IMR-90 (cell line): ENCODE results near the gene SCYL3. TPM values are rescaled to one million over a fixed set of nuclear protein-coding genes. Genes with fewer than 3 reads are reported as not detected.

ENCODE experiments used
- ATAC-seq: fragments of 200-7000 bp; cut with Tn5 transposase; 2 replicates; pipeline ENCODE4 v1.9.1; 2020; ENCODE audit warnings: low read depth, mild to moderate bottlenecking, moderate library complexity
- BruUV-seq: library from RNA; stranded (reverse); fragments of 400-500 nt; replicated peaks from 2 replicates; lab custom pipeline; 2021; lab: Mats Ljungman, UMichigan
- CTCF ChIA-PET: fragments of 300-600 bp; formaldehyde crosslinking; extraction: SDS; loops from one replicate; lab custom pipeline; 2021; ENCODE audit warnings: antibody characterized with exemption; lab: Yijun Ruan, JAX
- POLR2A ChIA-PET: fragments of 300-600 bp; sonication (Branson Sonifier 250); formaldehyde crosslinking; loops from one replicate; lab custom pipeline; 2022; ENCODE audit warnings: antibody characterized with exemption; ENCODE audit not compliant: unreplicated experiment; lab: Charles Lee
- DNase-seq: peaks from one replicate; pipeline ENCODE4 v3.0.0; 2013
- H2AFZ ChIP-seq: replicated peaks from 2 replicates; pipeline ENCODE3; 2013; ENCODE audit warnings: low read length, mild to moderate bottlenecking; ENCODE audit not compliant: poor library complexity
- H2AK5ac ChIP-seq: 2 replicates; pipeline ENCODE4 v1.6.1; 2013; ENCODE audit warnings: low read depth, low read length, inconsistent platforms
- H2AK9ac ChIP-seq: replicated peaks from 2 replicates; pipeline ENCODE3; 2013; ENCODE audit warnings: mild to moderate bottlenecking, low read depth, low read length, moderate library complexity; ENCODE audit not compliant: poor library complexity
- H2BK120ac ChIP-seq: 2 replicates; pipeline ENCODE4 v1.6.1; 2013; ENCODE audit warnings: low read depth, low read length, inconsistent platforms
- H2BK15ac ChIP-seq: 3 replicates; pipeline ENCODE4 v1.6.1; 2013; ENCODE audit warnings: low read depth, low read length, inconsistent platforms
- H2BK20ac ChIP-seq: 2 replicates; pipeline ENCODE4 v1.6.1; 2013; ENCODE audit warnings: low read depth, mild to moderate bottlenecking, inconsistent platforms, low read length, moderate library complexity
- H2BK5ac ChIP-seq: 2 replicates; pipeline ENCODE4 v1.6.1; 2013; ENCODE audit warnings: mild to moderate bottlenecking, low read depth, low read length, inconsistent platforms; ENCODE audit not compliant: poor library complexity, severe bottlenecking
- H3K14ac ChIP-seq: replicated peaks from 2 replicates; pipeline ENCODE4 v1.6.1; 2013; ENCODE audit warnings: low read depth, low read length, inconsistent platforms
- H3K18ac ChIP-seq: 2 replicates; pipeline ENCODE4 v1.6.1; 2013; ENCODE audit warnings: low read depth, low read length, control low read depth
- H3K23ac ChIP-seq: 2 replicates; pipeline ENCODE4 v1.6.1; 2013; ENCODE audit warnings: low read depth, low read length, inconsistent platforms
- H3K27ac ChIP-seq: 2 replicates; pipeline ENCODE4 v1.5.1; 2013; ENCODE audit warnings: mild to moderate bottlenecking, control low read depth, low read length; ENCODE audit not compliant: insufficient read depth
- H3K27me3 ChIP-seq: 2 replicates; pipeline ENCODE4 v1.6.1; 2013; ENCODE audit warnings: low read length; ENCODE audit not compliant: control insufficient read depth, insufficient read depth
- H3K36me3 ChIP-seq: 2 replicates; pipeline ENCODE4 v1.6.1; 2013; ENCODE audit warnings: low read length, mixed read lengths; ENCODE audit not compliant: control insufficient read depth, insufficient read depth
- H3K4ac ChIP-seq: 2 replicates; pipeline ENCODE4 v1.6.1; 2013; ENCODE audit warnings: low read depth, low read length, inconsistent platforms
- H3K4me1 ChIP-seq: 2 replicates; pipeline ENCODE4 v1.6.1; 2013; ENCODE audit warnings: low read length, mixed read lengths; ENCODE audit not compliant: control insufficient read depth, insufficient read depth
- H3K4me2 ChIP-seq: 2 replicates; pipeline ENCODE4 v1.6.1; 2013; ENCODE audit warnings: low read depth, mild to moderate bottlenecking, control low read depth, low read length, moderate library complexity
- H3K4me3 ChIP-seq: 2 replicates; pipeline ENCODE4 v1.5.1; 2013; ENCODE audit warnings: low read depth, mild to moderate bottlenecking, control low read depth, low read length, moderate library complexity; ENCODE audit not compliant: insufficient read depth
- H3K56ac ChIP-seq: 2 replicates; pipeline ENCODE4 v1.6.1; 2013; ENCODE audit warnings: low read length, inconsistent platforms; ENCODE audit not compliant: insufficient read depth; ENCODE audit errors: extremely low read depth
- H3K79me1 ChIP-seq, 2 experiments: 2 replicates each; pipeline ENCODE4 v1.6.1; 2013; ENCODE audit warnings: low read length in 2 of 2, inconsistent platforms in 1 of 2, low read depth in 1 of 2
- H3K9ac ChIP-seq: 2 replicates; pipeline ENCODE4 v1.6.1; 2013; ENCODE audit warnings: low read depth, low read length, control low read depth
- H3K9me1 ChIP-seq: 2 replicates; pipeline ENCODE4 v1.6.1; 2013; ENCODE audit warnings: low read length, inconsistent platforms; ENCODE audit not compliant: insufficient read depth
- H3K9me3 ChIP-seq: 2 replicates; pipeline ENCODE4 v1.6.1; 2013; ENCODE audit warnings: low read length; ENCODE audit not compliant: control insufficient read depth, insufficient read depth
- H4K20me1 ChIP-seq: 2 replicates; pipeline ENCODE4 v1.6.1; 2013; ENCODE audit warnings: low read length, inconsistent platforms; ENCODE audit not compliant: insufficient read depth
- H4K5ac ChIP-seq: 2 replicates; pipeline ENCODE4 v1.6.1; 2013; ENCODE audit warnings: mild to moderate bottlenecking, low read depth, low read length, control low read depth
- H4K8ac ChIP-seq, 2 experiments: 2 replicates each; pipeline ENCODE4 v1.6.1; 2013; ENCODE audit warnings: low read depth in 2 of 2, low read length in 2 of 2, control low read depth in 1 of 2, inconsistent platforms in 1 of 2
- H4K91ac ChIP-seq: 2 replicates; pipeline ENCODE4 v1.6.1; 2013; ENCODE audit warnings: low read depth, low read length, inconsistent platforms; ENCODE audit not compliant: insufficient read depth
- BHLHE40 ChIP-seq: fragments of 150-350 bp; IDR thresholded peaks from 2 replicates; pipeline ENCODE4 v1.6.1; 2016; ENCODE audit warnings: mild to moderate bottlenecking, low read depth, low read length
- CEBPB ChIP-seq: IDR thresholded peaks from 2 replicates; pipeline ENCODE4 v1.6.1; 2012; ENCODE audit warnings: low read depth, low read length, improper control_type of control experiment
- CHD1 ChIP-seq: IDR thresholded peaks from 2 replicates; pipeline ENCODE4 v1.6.1; 2012; ENCODE audit warnings: low read depth, low read length, improper control_type of control experiment
- CTCF ChIP-seq: conservative IDR thresholded peaks from 2 replicates; pipeline ENCODE4 v1.5.1; 2012; ENCODE audit warnings: mild to moderate bottlenecking, low read depth, low read length, improper control_type of control experiment
- ELK1 ChIP-seq: fragments of 150-350 bp; IDR thresholded peaks from 2 replicates; pipeline ENCODE4 v1.6.1; 2016; ENCODE audit warnings: low read depth, mild to moderate bottlenecking, low read length, moderate library complexity, borderline replicate concordance
- FOS ChIP-seq: fragments of 150-350 bp; IDR thresholded peaks from 2 replicates; pipeline ENCODE4 v1.6.1; 2016; ENCODE audit warnings: low read depth, low read length
- MAFK ChIP-seq: IDR thresholded peaks from 2 replicates; pipeline ENCODE4 v1.6.1; 2012; ENCODE audit warnings: low read depth, low read length, improper control_type of control experiment
- MAZ ChIP-seq: IDR thresholded peaks from 2 replicates; pipeline ENCODE4 v1.6.1; 2012; ENCODE audit warnings: low read depth, mild to moderate bottlenecking, low read length, improper control_type of control experiment, moderate library complexity, borderline replicate concordance
- MXI1 ChIP-seq: IDR thresholded peaks from 2 replicates; pipeline ENCODE4 v1.6.1; 2012; ENCODE audit warnings: low read depth, mild to moderate bottlenecking, low read length, moderate library complexity, borderline replicate concordance
- NFE2L2 ChIP-seq: fragments of 150-350 bp; IDR thresholded peaks from 2 replicates; pipeline ENCODE4 v1.6.1; 2016; ENCODE audit warnings: low read depth, mild to moderate bottlenecking, low read length
- POLR2A ChIP-seq: IDR thresholded peaks from 2 replicates; pipeline ENCODE4 v1.6.1; 2012; ENCODE audit warnings: mild to moderate bottlenecking, low read depth, low read length
- RAD21 ChIP-seq: IDR thresholded peaks from 2 replicates; pipeline ENCODE4 v1.6.1; 2012; ENCODE audit warnings: low read length, improper control_type of control experiment
- RCOR1 ChIP-seq: IDR thresholded peaks from 2 replicates; pipeline ENCODE4 v1.6.1; 2012; ENCODE audit warnings: mild to moderate bottlenecking, low read length, improper control_type of control experiment; ENCODE audit not compliant: insufficient replicate concordance
- RFX5 ChIP-seq: IDR thresholded peaks from 2 replicates; pipeline ENCODE4 v1.8.0; 2012; ENCODE audit warnings: low read depth, mild to moderate bottlenecking, low read length, moderate library complexity
- SMC3 ChIP-seq: fragments of 150-350 bp; IDR thresholded peaks from 2 replicates; pipeline ENCODE4 v1.6.1; 2016; ENCODE audit warnings: low read depth, mild to moderate bottlenecking, antibody characterized with exemption, low read length, moderate library complexity
- USF2 ChIP-seq: fragments of 150-350 bp; IDR thresholded peaks from 2 replicates; pipeline ENCODE4 v1.6.1; 2017; ENCODE audit warnings: mild to moderate bottlenecking, antibody characterized with exemption, low read length, low read depth
- WGBS, 2 experiments: methylation state at CpG; one replicate each; pipeline versions ENCODE4 v1.1.5 to v1.1.7; 2013; ENCODE audit warnings: missing lambda C conversion rate in 2 of 2; ENCODE audit not compliant: insufficient read length in 1 of 2; ENCODE audit errors: extremely low coverage in 2 of 2; 5-methylcytosine and 5-hydroxymethylcytosine counted together
- dilution Hi-C: fragments of 300-500 bp; cut with HindIII; formaldehyde crosslinking; loops from one replicate; pipeline ENCODE4 v1.14.3; 2018; ENCODE audit warnings: low sequenced_read_pairs; ENCODE audit not compliant: unreplicated experiment
- in situ Hi-C: fragments of 300-500 bp; cut with MboI; formaldehyde crosslinking; loops from 3 replicates; pipeline ENCODE4 v1.14.3; 2019; ENCODE audit warnings: low sequenced_read_pairs, inconsistent platforms, mixed read lengths
- intact Hi-C: fragments of 100-400 bp; cut with micrococcal nuclease; formaldehyde crosslinking; loops from 2 replicates; pipeline ENCODE4 v1.10.0; 2022
- polyA plus RNA-seq, 3 experiments: library from polyadenylated mRNA; depleted of rRNA; stranded (reverse); fragments of >200 nt; gene quantifications; 2 replicates each; pipeline ENCODE4 v1.2.3, GENCODE V29; 2012; ENCODE audit warnings: low replicate concordance in 1 of 3
- total RNA-seq: library from RNA; depleted of rRNA; stranded (reverse); fragments of >200 nt; gene quantifications from 2 replicates; pipeline ENCODE4 v1.2.3, GENCODE V29; 2012

SCYL3 gene
- total and polyA plus RNA-seq, 2 of the 4 experiments (the other 2 are of a cell fraction): 3.9 to 8.4 TPM

- Histone ChIP-seq H4K20me1 (no peaks in the 10 kb centered on the region), H3K56ac (no peak overlapping the region), H4K8ac (no peak overlapping the region), H2AFZ (no peak overlapping the region), H3K4ac (no peak overlapping the region), H3K9ac (no peak overlapping the region), H3K4me2 (no peak overlapping the region), H2AK5ac (no peak overlapping the region), H3K14ac (no peak overlapping the region), H3K36me3 (peaks cover 3% of the 10 kb centered on the region), H3K18ac (no peak overlapping the region), H3K9me3 (no peaks in the 10 kb centered on the region), H3K9me1 (peaks cover 2% of the 10 kb centered on the region; the same call in 1 of the 2 replicates), H3K23ac (no peak overlapping the region), H2AK9ac (no peak overlapping the region), H2BK5ac (no peak overlapping the region), H2BK15ac (no peak overlapping the region), H2BK20ac (no peak overlapping the region), H2BK120ac (no peak overlapping the region), H4K5ac (no peak overlapping the region), H3K4me1 (no peaks in the 10 kb centered on the region), H3K79me1 (peaks cover 3 to 4% of the 10 kb centered on the region in 2 experiments; a peak in 1 of 4 replicates), H3K4me3 (no peak overlapping the region), H3K27me3 (no peaks in the 10 kb centered on the region), H3K27ac (no peak overlapping the region), H4K91ac (no peak overlapping the region)
- in situ Hi-C loops: loop anchor here (5.0 kb wide), 1 partner anchor 323 kb away; no protein-coding TSS in a partner anchor
- BruUV-seq: no TSS peak
- WGBS, 2 experiments: no CpG with 5 or more reads among the region's 2 CpGs
- ATAC-seq (no peak), DNase-seq (no peak)
- intact Hi-C loops: loop anchor here (10.0 kb wide), 1 partner anchor 320 kb away; the partner anchor contains the start of gene SLC19A2
- dilution Hi-C loops: no loop called here
- CTCF ChIA-PET: no interaction called here
- POLR2A ChIA-PET: no interaction called here
- TF ChIP-seq USF2 (no peak), POLR2A (no peak), RCOR1 (no peak), CEBPB (no peak), RFX5 (no peak), NFE2L2 (no peak), CTCF (no peak), FOS (no peak), ELK1 (no peak), MAFK (no peak), RAD21 (no peak), MXI1 (no peak), BHLHE40 (no peak), MAZ (no peak), SMC3 (no peak), CHD1 (no peak)
Observed at GRCh38 chr1:169804941-169805340, 88.8 kb downstream of the SCYL3 start.
